ENCODE data around the gene RCCD1.

- no peak for TF ChIP-seq EZH2 (IDR thresholded peaks at IDR 0.05; ENCODE audit: insufficient read depth, poor library complexity, severe bottlenecking)
- no peak for TF ChIP-seq EZH2phosphoT487 (IDR thresholded peaks at IDR 0.05; ENCODE audit: insufficient read depth, low read depth)
Observed at GRCh38 chr15:90962021-90962420, 7.3 kb downstream of the RCCD1 start.
